K562 (cell line): ENCODE measurements around the gene GALNS. TPM values are rescaled to one million over a fixed set of nuclear protein-coding genes. Genes with fewer than 3 reads are reported as not detected.

Experiments used
- ATAC-seq: fragments of 200-7000 bp; cut with Tn5 transposase; 3 replicates; pipeline ENCODE4 v1.9.1; 2020; ENCODE audit warnings: moderate library complexity
- BruUV-seq: library from RNA; stranded (reverse); fragments of 400-500 nt; replicated peaks from 2 replicates; lab custom pipeline; 2021; lab: Mats Ljungman, UMichigan
- CTCF ChIA-PET: fragments of 300-600 bp; formaldehyde crosslinking; extraction: SDS; loops from one replicate; lab custom pipeline; 2021; ENCODE audit warnings: low intra/inter-chr PET ratio; lab: Yijun Ruan, JAX
- POLR2A ChIA-PET: fragments of 300-600, 350-650 bp; sonication (Branson Sonifier 250); formaldehyde crosslinking; extraction: SDS; loops from one replicate; lab custom pipeline; 2021; ENCODE audit warnings: antibody characterized with exemption, inconsistent platforms; lab: Yijun Ruan, JAX
- DNase-seq, 4 experiments: peaks; one replicate each; pipeline versions ENCODE4 v3.0.0 to v3.0.0-alpha.2; 2011 to 2018; ENCODE audit warnings: low spot score in 3 of 4, mixed read lengths in 3 of 4; ENCODE audit errors: extremely low read depth in 1 of 4
- FAIRE-seq: peaks from 2 replicates; lab custom pipeline; 2011; peaks lifted over from hg19 to GRCh38; lab: Jason Lieb, UNC
- H2AFZ ChIP-seq: 2 replicates; pipeline ENCODE4 v1.6.0; 2011; ENCODE audit warnings: low read depth, low read length, control low read depth, inconsistent platforms
- H3K27ac ChIP-seq: fragments of 200-600 bp; 3 replicates; pipeline ENCODE4 v1.8.0; 2011; ENCODE audit warnings: low read depth, mild to moderate bottlenecking, control low read depth, inconsistent platforms, low read length, moderate library complexity, mixed read lengths; ENCODE audit errors: extremely low read depth
- H3K27me3 ChIP-seq, 2 experiments: fragments of 300-600 bp in 1 of 2; 2 replicates in 1 of 2; 3 replicates in 1 of 2; pipeline versions ENCODE4 v1.6.0 to v1.8.0; 2011; ENCODE audit warnings: inconsistent platforms in 2 of 2, low read length in 2 of 2, mild to moderate bottlenecking in 1 of 2, mixed read lengths in 1 of 2, moderate library complexity in 1 of 2; ENCODE audit not compliant: control insufficient read depth in 2 of 2, insufficient read depth in 2 of 2
- H3K36me3 ChIP-seq: fragments of 300-600 bp; 3 replicates; pipeline ENCODE4 v1.8.0; 2011; ENCODE audit warnings: mild to moderate bottlenecking, low read length, inconsistent platforms; ENCODE audit not compliant: control insufficient read depth, insufficient read depth
- H3K4me1 ChIP-seq, 2 experiments: fragments of 200-600 bp in 1 of 2; replicated peaks in 1 of 2; 2 replicates in 1 of 2; 3 replicates in 1 of 2; pipeline versions ENCODE4 v1.5.1 to v1.8.0; 2011; ENCODE audit warnings: inconsistent platforms in 2 of 2, low read length in 2 of 2, mild to moderate bottlenecking in 1 of 2, mixed read lengths in 1 of 2, moderate library complexity in 1 of 2; ENCODE audit not compliant: control insufficient read depth in 2 of 2, insufficient read depth in 2 of 2
- H3K4me2 ChIP-seq: 2 replicates; pipeline ENCODE4 v1.6.1; 2011; ENCODE audit warnings: low read length, control low read depth, inconsistent platforms, mixed read lengths; ENCODE audit not compliant: insufficient read depth
- H3K4me3 ChIP-seq: fragments of 200-600 bp; sonication (generic), shearing (Covaris generic); 2 replicates; pipeline ENCODE4 v1.5.1; 2016; ENCODE audit warnings: control low read depth, inconsistent platforms
- H3K79me2 ChIP-seq: fragments of 200-600 bp; 3 replicates; pipeline ENCODE4 v1.8.0; 2011; ENCODE audit warnings: low read length, inconsistent platforms; ENCODE audit not compliant: control insufficient read depth, insufficient read depth
- H3K9ac ChIP-seq, 2 experiments: 2 replicates each; pipeline versions ENCODE4 v1.6.0 to v1.6.1; 2011; ENCODE audit warnings: low read depth in 2 of 2, low read length in 2 of 2, control low read depth in 1 of 2, inconsistent platforms in 1 of 2, mild to moderate bottlenecking in 1 of 2, mixed read lengths in 1 of 2; ENCODE audit not compliant: insufficient read depth in 1 of 2
- H3K9me1 ChIP-seq: one replicate; pipeline ENCODE4 v1.6.0; 2011; ENCODE audit warnings: inconsistent platforms, mild to moderate bottlenecking, low read length, moderate library complexity; ENCODE audit not compliant: control insufficient read depth, insufficient read depth
- H3K9me3 ChIP-seq: replicated peaks from 2 replicates; pipeline ENCODE4 v1.5.1; 2011; ENCODE audit warnings: low read depth, low read length, inconsistent platforms; ENCODE audit not compliant: control insufficient read depth, insufficient read depth
- H4K20me1 ChIP-seq: replicated peaks from 2 replicates; pipeline ENCODE4 v1.6.1; 2011; ENCODE audit warnings: low read length, inconsistent platforms, mixed read lengths; ENCODE audit not compliant: control insufficient read depth, insufficient read depth
- BHLHE40 ChIP-seq: IDR thresholded peaks from 2 replicates; pipeline ENCODE4 v1.6.1; 2011; ENCODE audit warnings: low read length, improper control_type of control experiment
- CHAMP1 ChIP-seq: fragments of 450-650 bp; IDR thresholded peaks from 2 replicates; pipeline ENCODE4 v1.6.1; 2016; ENCODE audit warnings: mild to moderate bottlenecking
- FUS ChIP-seq: fragments of 200-400 bp; formaldehyde crosslinking; optimal IDR thresholded peaks from 2 replicates; pipeline ENCODE3; 2017; ENCODE audit warnings: low read depth, low read length
- HES1 ChIP-seq: fragments of 450-650 bp; IDR thresholded peaks from 2 replicates; pipeline ENCODE4 v1.6.1; 2016; ENCODE audit warnings: low read depth, mild to moderate bottlenecking, moderate library complexity
- HNRNPK ChIP-seq: fragments of 200-400 bp; formaldehyde crosslinking; IDR thresholded peaks from one replicate; pipeline ENCODE4 v1.6.1; 2018; ENCODE audit warnings: mild to moderate bottlenecking, low read depth, low read length; ENCODE audit not compliant: poor library complexity, severe bottlenecking
- L3MBTL2 ChIP-seq: fragments of 450-650 bp; IDR thresholded peaks from 2 replicates; pipeline ENCODE4 v1.6.1; 2016; ENCODE audit warnings: mild to moderate bottlenecking, moderate library complexity
- LCOR ChIP-seq: sonication (generic); formaldehyde crosslinking; IDR thresholded peaks from 2 replicates; pipeline ENCODE4 v1.8.0; 2022; ENCODE audit warnings: mild to moderate bottlenecking, missing genetic modification reagents
- MAZ ChIP-seq, 2 experiments: fragments of 450-650 bp in 1 of 2; sonication (generic) in 1 of 2; formaldehyde crosslinking; IDR thresholded peaks in 1 of 2; conservative IDR thresholded peaks in 1 of 2; 2 replicates each; pipeline versions ENCODE4 v1.4.0 to v1.5.0; 2020; ENCODE audit warnings: mild to moderate bottlenecking in 1 of 2, missing genetic modification reagents in 1 of 2
- PHF8 ChIP-seq: fragments of 200-600 bp; sonication (generic); IDR thresholded peaks from 2 replicates; pipeline ENCODE4 v1.6.1; 2012; ENCODE audit warnings: mixed run types, mild to moderate bottlenecking, inconsistent platforms, low read length, moderate library complexity, borderline replicate concordance
- RBM22 ChIP-seq: fragments of 200-400 bp; formaldehyde crosslinking; IDR thresholded peaks from 2 replicates; pipeline ENCODE4 v1.6.1; 2018; ENCODE audit warnings: low read length, low read depth; ENCODE audit not compliant: poor library complexity, severe bottlenecking
- RNF2 ChIP-seq: sonication (generic); IDR thresholded peaks from 2 replicates; pipeline ENCODE4 v1.6.1; 2016
- SUPT5H ChIP-seq: fragments of 450-650 bp; IDR thresholded peaks from 2 replicates; pipeline ENCODE4 v1.6.1; 2016
- TFAM ChIP-seq: fragments of 250-450 bp; sonication (Bioruptor Pico); conservative IDR thresholded peaks from 2 replicates; pipeline ENCODE4 v1.5.0; 2021; ENCODE audit warnings: mild to moderate bottlenecking, moderate library complexity
- ZNF282 ChIP-seq: sonication (generic); formaldehyde crosslinking; IDR thresholded peaks from 2 replicates; pipeline ENCODE4 v1.8.1; 2023; ENCODE audit warnings: missing genetic modification reagents
- ZNF354B ChIP-seq: fragments of 250-450 bp; sonication (Bioruptor Pico); IDR thresholded peaks from 2 replicates; pipeline ENCODE4 v1.4.0; 2020
- WGBS: fragments of 100-300 bp; shearing (Covaris generic); methylation state at CpG from one replicate; pipeline ENCODE4 v1.1.6; 2016; ENCODE audit warnings: low coverage, mixed read lengths; ENCODE audit not compliant: insufficient coverage; ENCODE audit errors: missing lambda C conversion rate; 5-methylcytosine and 5-hydroxymethylcytosine counted together
- in situ Hi-C: fragments of 300-500 bp; cut with MboI; formaldehyde crosslinking; loops from 4 replicates; pipeline ENCODE4 v1.15.0; 2018; ENCODE audit warnings: inconsistent platforms, mixed read lengths
- intact Hi-C: fragments of 100-400 bp; cut with micrococcal nuclease; formaldehyde crosslinking; loops from 2 replicates; pipeline ENCODE4 v1.14.2; 2022
- polyA plus RNA-seq, 8 experiments: library from polyadenylated mRNA; depleted of rRNA in 4 of 8; stranded (reverse) in 5 of 8; unstranded in 3 of 8; fragments of >200 nt; fragmentation: Nextera tagmentation in 2 of 8; fragmentation: Illumina TruSeq in 1 of 8; extraction: Ambion mirVana in 2 of 8; extraction: Trizol in 1 of 8; gene quantifications; 2 replicates each; pipeline versions ENCODE4 v1.2.1 to v1.2.3, GENCODE V29; 2011 to 2014; ENCODE audit warnings: inconsistent platforms in 1 of 8, missing spikeins in 1 of 8
- total RNA-seq, 7 experiments: library from RNA; depleted of rRNA in 6 of 7; stranded (reverse); fragments of >200 nt in 6 of 7; fragmentation: Illumina TruSeq in 2 of 7; extraction: Trizol in 2 of 7; gene quantifications; 2 replicates each; pipeline versions ENCODE4 v1.2.1 to v1.2.3, GENCODE V29; 2011 to 2021; ENCODE audit warnings: low replicate concordance in 1 of 7
- TF ChIP-seq, protein P1 (sequence below): sonication (generic); formaldehyde crosslinking; IDR thresholded peaks from 2 replicates; pipeline ENCODE4 v1.8.0; 2022; ENCODE audit warnings: missing genetic modification reagents, mild to moderate bottlenecking, moderate library complexity, borderline replicate concordance

The GALNS gene
- total and polyA plus RNA-seq, 9 of the 15 experiments (the other 6 are each of a cell fraction or from before 2014, with no cell fraction given): 0.38 to 13.2 (median 4.3) TPM

DNA sequence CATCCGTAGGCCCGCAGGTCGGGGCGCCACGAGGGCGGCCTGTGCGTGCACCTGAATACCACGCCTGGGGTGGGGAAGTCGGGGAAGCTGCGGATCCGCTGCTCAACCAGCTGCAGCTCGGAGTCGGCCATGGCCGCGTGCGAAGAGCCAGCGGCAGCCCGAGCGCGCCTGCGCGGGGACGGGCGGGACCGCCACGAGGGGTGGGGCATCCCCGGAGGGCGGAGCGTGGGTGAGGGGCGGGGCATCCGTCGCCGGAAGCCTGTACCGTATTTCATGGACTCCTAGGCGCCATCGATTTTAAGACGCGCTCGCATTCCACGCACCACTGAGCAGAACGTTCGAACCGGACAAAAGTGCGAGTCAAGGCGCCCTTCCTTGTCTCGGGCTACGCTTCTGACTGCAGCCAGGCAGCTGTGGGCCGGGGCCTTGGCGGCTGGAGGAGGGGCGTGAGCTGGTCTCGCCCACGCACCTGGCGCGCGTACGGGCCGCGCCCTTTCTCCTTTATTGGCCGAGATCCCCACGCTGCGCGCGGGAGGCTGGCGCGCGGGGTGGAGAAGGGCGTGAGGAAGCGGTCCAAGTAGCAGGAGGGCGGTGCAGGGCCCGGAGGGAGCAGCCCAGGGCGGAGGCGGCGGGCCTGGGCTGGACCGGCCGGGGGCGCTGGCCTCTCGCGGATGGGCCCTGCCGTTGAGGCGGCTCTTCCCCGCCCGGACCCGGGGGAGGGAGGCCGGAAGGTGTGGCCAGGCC, 44.8 kb downstream of the GALNS start, which contains the start of gene APRT:
TSS of gene APRT (minus strand) at position 160 of the 744 bp plus-strand sequence. CDS start at position 131, 29 bp downstream.
- DNase-seq: peak; percentile 92 to 98 (median 95)
- H3K4me3 ChIP-seq: peak within 1 kb of the TSS; percentile 64
- peak within 1 kb of the TSS; percentile 86 to 99 for H3K9ac ChIP-seq
- no peaks in the 10 kb centered on the region for H3K9me3 ChIP-seq
- H3K79me2 ChIP-seq: peaks cover 39% of the 10 kb centered on the region
- ChIA-PET CTCF (interaction anchor here (0.6 to 1.9 kb wide), 9 partner anchors 46 to 810 kb away, joined by 3 to 16 read pairs (median 4); partner anchors contain the start of genes CBFA2T3 and CDH15), POLR2A (interaction anchor here (0.6 to 6.1 kb wide), 9 partner anchors 12 to 663 kb away, joined by 3 to 50 read pairs (median 5); partner anchors contain the start of gene PIEZO1)
- peak within 1 kb of the TSS; percentile 94 for H3K27ac ChIP-seq
- intact Hi-C loops (loop anchor here (2.0 to 10.0 kb wide), 6 partner anchors 45 to 695 kb away; partner anchors contain the start of genes CBFA2T3, CDH15, GALNS and SPG7), in situ Hi-C loops (loop anchor here (5.0 to 10.0 kb wide), 2 partner anchors 355 to 403 kb away; partner anchors contain the start of gene ZNF778)
- 0% methylated on average over 44 of the region's 84 CpGs for WGBS
- ATAC-seq: peak; percentile 84
- H3K9me1 ChIP-seq: no peaks in the 10 kb centered on the region
- peaks cover 14 to 82% of the 10 kb centered on the region in 2 experiments for H3K4me1 ChIP-seq
- BruUV-seq: no TSS peak
- peak within 1 kb of the TSS; percentile 98 for H2AFZ ChIP-seq
- no peaks in the 10 kb centered on the region for H3K27me3 ChIP-seq
- H3K36me3 ChIP-seq: peaks cover 41% of the 10 kb centered on the region; the same call in 2 of the 3 replicates
- peaks cover 30% of the 10 kb centered on the region; the same call in 1 of the 2 replicates for H4K20me1 ChIP-seq
- FAIRE-seq: peak; percentile 85
- H3K4me2 ChIP-seq: peak within 1 kb of the TSS; percentile 96
- TF ChIP-seq MAZ (CRISPR knock-in tag; conservative IDR thresholded peaks at IDR 0.05 in 1 of 2, IDR thresholded peaks at IDR 0.05 in 1 of 2): peak; percentile 92 to 95
- TF ChIP-seq SUPT5H: peak; percentile 79
- TF ChIP-seq BHLHE40: peak; percentile 46; the same call in 1 of the 2 replicates
- TF ChIP-seq PHF8: peak; percentile 76; the same call in 1 of the 2 replicates
- TF ChIP-seq HES1: peak; percentile 53; the same call in 1 of the 2 replicates
- TF ChIP-seq RNF2: peak; percentile 85
- TF ChIP-seq, protein P1, sequence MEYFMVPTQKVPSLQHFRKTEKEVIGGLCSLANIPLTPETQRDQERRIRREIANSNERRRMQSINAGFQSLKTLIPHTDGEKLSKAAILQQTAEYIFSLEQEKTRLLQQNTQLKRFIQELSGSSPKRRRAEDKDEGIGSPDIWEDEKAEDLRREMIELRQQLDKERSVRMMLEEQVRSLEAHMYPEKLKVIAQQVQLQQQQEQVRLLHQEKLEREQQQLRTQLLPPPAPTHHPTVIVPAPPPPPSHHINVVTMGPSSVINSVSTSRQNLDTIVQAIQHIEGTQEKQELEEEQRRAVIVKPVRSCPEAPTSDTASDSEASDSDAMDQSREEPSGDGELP (CRISPR knock-in tag): peak; percentile 62
- no peak for TF ChIP-seq TFAM
- TF ChIP-seq LCOR (CRISPR knock-in tag): peak; percentile 25; the same call in 1 of the 2 replicates
- TF ChIP-seq CHAMP1: no peak
- TF ChIP-seq RBM22: peak; percentile 79
- TF ChIP-seq FUS: peak; percentile 49
- 0 out of 2 replicates have a peak, but pooled peaks have one; percentile 61 for TF ChIP-seq ZNF282 (CRISPR knock-in tag)
- no peak for TF ChIP-seq ZNF354B
- peak; percentile 45 for TF ChIP-seq HNRNPK
- TF ChIP-seq L3MBTL2: peak; percentile 91; the same call in 1 of the 2 replicates
